HG02678 (cell line): Measurements from ENCODE around the gene TET1.
"Not testable (repeated sequence)": the region's sequence is repeated elsewhere in the genome, so short reads cannot be mapped to it uniquely, and the experiment has no call there.

Source experiments
- ATAC-seq: cut with Tn5 transposase; IDR thresholded peaks from one replicate; pipeline ENCODE4 v1.9.1; 2021; ENCODE audit warnings: mild to moderate bottlenecking, moderate library complexity; ENCODE audit not compliant: unreplicated experiment

TET1 gene

GRCh38 chr10:68560186-68560942 lies at the start of gene TET1:
TET1 (plus strand) TSS chr10:68560337; CDS start chr10:68572339, 12,002 bp downstream.
- ATAC-seq: no peak

GRCh38 chr10:68516216-68516615 lies 43.9 kb upstream of the TET1 start:
- not testable (repeated sequence) for ATAC-seq

- ATAC-seq: no peak
These were observed 43.4 kb upstream of the TET1 start for GRCh38 chr10:68516766-68517165.

- no peak for ATAC-seq
These were observed 42.9 kb upstream of the TET1 start for GRCh38 chr10:68517188-68517587.

GRCh38 chr10:68518609-68519008 lies 41.5 kb upstream of the TET1 start:
- not testable (repeated sequence) for ATAC-seq

- not testable (repeated sequence) for ATAC-seq
These were observed 34.6 kb upstream of the TET1 start for GRCh38 chr10:68525490-68526038.

GRCh38 chr10:68526634-68527307 lies 33.4 kb upstream of the TET1 start:
- ATAC-seq: peak; percentile 46

GRCh38 chr10:68536973-68537372 lies 23.2 kb upstream of the TET1 start:
- no peak for ATAC-seq

GRCh38 chr10:68537796-68538195 lies 22.3 kb upstream of the TET1 start:
- no peak for ATAC-seq

- ATAC-seq: no peak
These were observed 16.9 kb upstream of the TET1 start for GRCh38 chr10:68543004-68543918.

GRCh38 chr10:68550747-68551411 lies 9.3 kb upstream of the TET1 start:
- ATAC-seq: no peak

GRCh38 chr10:68553138-68553537 lies 7.0 kb upstream of the TET1 start:
- no peak for ATAC-seq

- no peak for ATAC-seq
These were observed 6.5 kb upstream of the TET1 start for GRCh38 chr10:68553599-68553998.

- ATAC-seq: no peak
These were observed 1.7 kb upstream of the TET1 start for GRCh38 chr10:68558478-68558877.

GRCh38 chr10:68559251-68559650 lies 886 bp upstream of the TET1 start:
- no peak for ATAC-seq

GRCh38 chr10:68559841-68560185 lies 324 bp upstream of the TET1 start:
- ATAC-seq: no peak

GRCh38 chr10:68560943-68561864 lies 1.1 kb downstream of the TET1 start:
- no peak for ATAC-seq

- ATAC-seq: no peak
These were observed 1.9 kb downstream of the TET1 start for GRCh38 chr10:68561865-68562649.
